Astrocyte of the cerebellum (primary cell): ENCODE data around the gene SPECC1L.

Source experiments
- DNase-seq: peaks from one replicate; pipeline ENCODE4 v3.0.0-alpha.2; 2011; ENCODE audit warnings: low read depth
- H3K4me3 ChIP-seq: 2 replicates; pipeline ENCODE4 v1.5.1; 2011; ENCODE audit warnings: mild to moderate bottlenecking, low read depth, low read length, moderate library complexity
- in situ Hi-C: cut with HindIII; loops from 2 replicates; pipeline ENCODE4 v1.10.0; 2017; ENCODE audit warnings: low sequenced_read_pairs
- TF ChIP-seq, protein P1 (sequence below): IDR thresholded peaks from 2 replicates; pipeline ENCODE4 v1.5.1; 2012; ENCODE audit warnings: low read length, low read depth, moderate library complexity, mild to moderate bottlenecking; ENCODE audit errors: missing control alignments

Gene SPECC1L

DNA sequence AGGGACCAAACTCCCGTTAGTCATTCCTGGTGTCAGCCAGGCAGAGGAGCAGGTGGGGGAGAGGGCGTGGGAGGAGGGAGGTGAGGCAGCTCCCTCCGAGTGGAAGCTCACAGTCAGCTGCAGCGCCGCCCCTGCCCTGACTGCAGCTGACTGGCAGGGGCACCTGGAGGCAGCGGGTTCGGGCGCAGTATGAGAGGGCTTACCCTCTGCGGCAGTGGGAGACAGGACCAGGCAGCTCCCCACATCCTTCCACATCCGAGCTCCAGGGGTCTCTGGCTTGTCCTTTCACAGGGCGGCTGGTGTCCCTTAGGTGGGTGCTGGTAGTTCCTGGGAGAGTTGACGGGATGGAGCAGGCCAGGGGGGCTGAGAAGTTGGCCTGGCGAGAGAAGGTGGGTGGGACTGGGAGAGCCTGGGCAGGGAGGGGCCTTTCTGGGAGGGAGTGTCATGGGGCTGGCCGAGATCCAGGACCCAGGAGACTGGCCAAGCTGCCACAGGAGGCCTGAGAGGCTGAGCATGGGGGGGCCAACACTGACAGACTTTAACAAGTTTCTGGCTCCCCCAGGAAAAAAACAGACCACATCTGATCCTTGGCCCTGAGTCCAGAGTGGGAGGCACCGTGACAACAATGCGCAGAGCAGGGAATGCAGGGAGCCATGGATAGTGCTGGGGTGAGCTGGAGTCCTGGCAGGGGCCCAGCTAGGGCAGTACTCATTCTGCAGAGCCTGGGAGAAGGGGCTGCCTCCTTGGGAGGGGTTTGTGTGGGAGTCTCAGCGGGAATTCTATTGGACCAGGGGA lies 161.6 kb downstream of the SPECC1L start:
- no peak overlapping the region for H3K4me3 ChIP-seq
- in situ Hi-C loops, result no loop called here
- TF ChIP-seq, protein P1, sequence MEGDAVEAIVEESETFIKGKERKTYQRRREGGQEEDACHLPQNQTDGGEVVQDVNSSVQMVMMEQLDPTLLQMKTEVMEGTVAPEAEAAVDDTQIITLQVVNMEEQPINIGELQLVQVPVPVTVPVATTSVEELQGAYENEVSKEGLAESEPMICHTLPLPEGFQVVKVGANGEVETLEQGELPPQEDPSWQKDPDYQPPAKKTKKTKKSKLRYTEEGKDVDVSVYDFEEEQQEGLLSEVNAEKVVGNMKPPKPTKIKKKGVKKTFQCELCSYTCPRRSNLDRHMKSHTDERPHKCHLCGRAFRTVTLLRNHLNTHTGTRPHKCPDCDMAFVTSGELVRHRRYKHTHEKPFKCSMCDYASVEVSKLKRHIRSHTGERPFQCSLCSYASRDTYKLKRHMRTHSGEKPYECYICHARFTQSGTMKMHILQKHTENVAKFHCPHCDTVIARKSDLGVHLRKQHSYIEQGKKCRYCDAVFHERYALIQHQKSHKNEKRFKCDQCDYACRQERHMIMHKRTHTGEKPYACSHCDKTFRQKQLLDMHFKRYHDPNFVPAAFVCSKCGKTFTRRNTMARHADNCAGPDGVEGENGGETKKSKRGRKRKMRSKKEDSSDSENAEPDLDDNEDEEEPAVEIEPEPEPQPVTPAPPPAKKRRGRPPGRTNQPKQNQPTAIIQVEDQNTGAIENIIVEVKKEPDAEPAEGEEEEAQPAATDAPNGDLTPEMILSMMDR, result no peak
- DNase-seq, result no peak

GRCh38 chr22:24433001-24433827 lies 162.6 kb downstream of the SPECC1L start:
- in situ Hi-C loops, result no loop called here
- no peak for DNase-seq
- H3K4me3 ChIP-seq, result no peak overlapping the region
- TF ChIP-seq, protein P1, result no peak

- no peak overlapping the region for H3K4me3 ChIP-seq
- in situ Hi-C loops, result no loop called here
- TF ChIP-seq, protein P1, result no peak
- DNase-seq, result no peak
These were observed 163.3 kb downstream of the SPECC1L start for GRCh38 chr22:24433828-24434470.

- in situ Hi-C loops, result no loop called here
- DNase-seq, result no peak
- no peak overlapping the region for H3K4me3 ChIP-seq
- TF ChIP-seq, protein P1, result no peak
These were observed 164.1 kb downstream of the SPECC1L start for GRCh38 chr22:24434471-24435322.

DNA sequence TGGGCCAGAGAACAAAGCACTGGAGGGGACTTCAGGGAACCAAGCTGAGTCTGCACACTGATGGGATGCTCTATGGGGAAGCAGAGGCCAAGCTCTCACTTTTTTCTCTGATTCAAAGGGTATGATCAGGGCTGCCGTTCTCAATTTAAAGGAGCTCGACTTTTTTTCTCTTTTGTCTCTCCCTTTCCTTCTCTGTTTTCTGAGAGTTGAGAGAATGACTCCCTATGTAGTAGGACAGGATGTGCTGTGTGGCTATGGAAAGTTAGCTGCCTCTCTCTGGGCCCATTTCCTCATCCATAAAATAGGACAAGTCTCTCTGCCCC lies 164.7 kb downstream of the SPECC1L start:
- TF ChIP-seq, protein P1, result no peak
- DNase-seq, result no peak
- H3K4me3 ChIP-seq, result no peak overlapping the region
- in situ Hi-C loops, result no loop called here
